ENCODE data around the gene CCDC187. TPM values are rescaled to one million over a fixed set of nuclear protein-coding genes. Genes with fewer than 3 reads are reported as not detected.

CCDC187 gene
- total RNA-seq, 6 experiments from 2014 or later: 0.09 to 0.80 (median 0.62) TPM; not detected in 3

DNA sequence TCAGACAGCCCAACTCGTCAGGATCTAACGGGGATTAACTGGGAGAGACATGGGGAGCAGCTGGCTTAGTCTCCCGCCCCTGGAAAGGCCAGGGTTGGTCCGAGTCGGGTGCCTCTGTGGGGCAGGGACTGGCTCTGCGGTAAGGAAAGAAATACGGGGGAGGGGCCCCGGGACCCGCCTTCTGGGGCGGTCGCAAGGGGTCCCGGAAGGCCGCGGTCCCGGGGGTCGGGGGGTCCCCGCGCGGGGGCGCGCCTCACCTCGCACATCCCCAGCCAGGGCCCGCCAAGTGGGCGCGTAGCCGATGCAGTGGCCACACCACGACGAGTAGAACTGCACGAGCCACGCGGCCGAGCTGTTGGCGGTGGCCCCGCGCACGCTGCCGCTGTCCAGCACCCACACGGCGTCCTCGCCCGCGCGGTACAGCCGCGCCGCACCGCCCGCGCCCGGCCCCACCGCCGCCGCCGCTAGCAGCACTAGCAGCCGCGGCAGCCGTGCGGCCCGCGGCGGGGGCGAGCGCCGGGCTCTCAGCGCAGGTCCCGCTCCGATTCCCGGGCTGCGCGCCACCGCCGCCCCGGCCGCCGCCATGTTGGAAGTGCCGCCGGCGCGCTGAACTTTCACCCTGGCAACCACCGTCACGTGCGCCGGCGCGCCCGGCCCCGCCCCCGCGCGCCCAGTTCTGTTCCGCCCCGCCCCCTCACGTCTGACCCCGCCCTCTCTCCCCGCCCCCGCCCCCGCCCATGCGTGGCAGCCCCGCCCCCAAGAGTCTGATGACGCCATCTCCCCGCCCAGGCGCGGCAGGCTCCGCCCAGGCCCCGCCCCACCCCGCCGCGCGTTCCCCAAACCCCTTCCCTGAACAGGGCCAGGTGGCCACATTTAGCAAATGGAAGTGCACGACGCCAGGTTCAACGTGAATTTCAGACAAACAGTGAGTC, 58.4 kb downstream of the CCDC187 start, which contains the start of gene QSOX2:
Gene QSOX2, minus strand, starts transcription at position 594 of the 932 bp plus-strand sequence. Its CDS starts 9 bp downstream, at position 585.
- ATAC-seq: peak; percentile 86 to 93 (median 88)
- 0% methylated on average over 14 of the region's 112 CpGs for WGBS (ENCODE audit: insufficient coverage, low coverage, low lambda C conversion rate, missing lambda C conversion rate)
- intact Hi-C loops (cut with DNase I): no loop called here
- H3K36me3 ChIP-seq: no peaks in the 10 kb centered on the region
- H3K4me3 ChIP-seq: peak within 1 kb of the TSS; percentile 71 to 87 (median 74)
- DNase-seq: peak; percentile 88 to 90 (median 88)
- TF ChIP-seq, protein P1, sequence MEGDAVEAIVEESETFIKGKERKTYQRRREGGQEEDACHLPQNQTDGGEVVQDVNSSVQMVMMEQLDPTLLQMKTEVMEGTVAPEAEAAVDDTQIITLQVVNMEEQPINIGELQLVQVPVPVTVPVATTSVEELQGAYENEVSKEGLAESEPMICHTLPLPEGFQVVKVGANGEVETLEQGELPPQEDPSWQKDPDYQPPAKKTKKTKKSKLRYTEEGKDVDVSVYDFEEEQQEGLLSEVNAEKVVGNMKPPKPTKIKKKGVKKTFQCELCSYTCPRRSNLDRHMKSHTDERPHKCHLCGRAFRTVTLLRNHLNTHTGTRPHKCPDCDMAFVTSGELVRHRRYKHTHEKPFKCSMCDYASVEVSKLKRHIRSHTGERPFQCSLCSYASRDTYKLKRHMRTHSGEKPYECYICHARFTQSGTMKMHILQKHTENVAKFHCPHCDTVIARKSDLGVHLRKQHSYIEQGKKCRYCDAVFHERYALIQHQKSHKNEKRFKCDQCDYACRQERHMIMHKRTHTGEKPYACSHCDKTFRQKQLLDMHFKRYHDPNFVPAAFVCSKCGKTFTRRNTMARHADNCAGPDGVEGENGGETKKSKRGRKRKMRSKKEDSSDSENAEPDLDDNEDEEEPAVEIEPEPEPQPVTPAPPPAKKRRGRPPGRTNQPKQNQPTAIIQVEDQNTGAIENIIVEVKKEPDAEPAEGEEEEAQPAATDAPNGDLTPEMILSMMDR (IDR thresholded peaks at IDR 0.05): no peak
- TF ChIP-seq POLR2A (IDR thresholded peaks at IDR 0.05): peak; percentile 36
- no peaks in the 10 kb centered on the region for H3K27me3 ChIP-seq
- H3K9me3 ChIP-seq: no peaks in the 10 kb centered on the region
- H3K4me1 ChIP-seq: peaks cover 0 to 16% (median 4%) of the 10 kb centered on the region in 4 donors
- no peak within 1 kb of the TSS for H3K27ac ChIP-seq

DNA sequence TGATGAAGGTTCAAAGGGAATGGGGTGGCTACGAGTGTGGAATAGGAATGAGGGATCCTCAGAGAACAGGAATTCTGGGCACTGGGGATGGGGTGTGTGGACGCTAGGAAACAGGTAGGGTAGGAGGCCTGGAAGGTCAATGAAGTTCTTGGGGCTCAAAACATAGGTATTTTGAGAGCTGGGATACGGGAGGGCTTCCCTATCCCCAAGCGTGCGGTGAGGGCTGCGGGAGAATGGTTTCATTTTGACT, 59.0 kb downstream of the CCDC187 start:
- Histone ChIP-seq H3K4me3 (peak overlapping the region; percentile 71 to 87 (median 74)), H3K27ac (no peak overlapping the region), H3K4me1 (peaks cover 0 to 16% (median 4%) of the 10 kb centered on the region in 4 donors), H3K36me3 (no peaks in the 10 kb centered on the region), H3K9me3 (no peaks in the 10 kb centered on the region), H3K27me3 (no peaks in the 10 kb centered on the region)
- DNase-seq (no peak), ATAC-seq (no peak)
- WGBS (ENCODE audit: insufficient coverage, low coverage, low lambda C conversion rate, missing lambda C conversion rate): 2% methylated on average over 6 of the region's 6 CpGs
- TF ChIP-seq, protein P1 (IDR thresholded peaks at IDR 0.05): no peak
- TF ChIP-seq POLR2A (IDR thresholded peaks at IDR 0.05): no peak
- intact Hi-C loops (cut with DNase I): no loop called here

DNA sequence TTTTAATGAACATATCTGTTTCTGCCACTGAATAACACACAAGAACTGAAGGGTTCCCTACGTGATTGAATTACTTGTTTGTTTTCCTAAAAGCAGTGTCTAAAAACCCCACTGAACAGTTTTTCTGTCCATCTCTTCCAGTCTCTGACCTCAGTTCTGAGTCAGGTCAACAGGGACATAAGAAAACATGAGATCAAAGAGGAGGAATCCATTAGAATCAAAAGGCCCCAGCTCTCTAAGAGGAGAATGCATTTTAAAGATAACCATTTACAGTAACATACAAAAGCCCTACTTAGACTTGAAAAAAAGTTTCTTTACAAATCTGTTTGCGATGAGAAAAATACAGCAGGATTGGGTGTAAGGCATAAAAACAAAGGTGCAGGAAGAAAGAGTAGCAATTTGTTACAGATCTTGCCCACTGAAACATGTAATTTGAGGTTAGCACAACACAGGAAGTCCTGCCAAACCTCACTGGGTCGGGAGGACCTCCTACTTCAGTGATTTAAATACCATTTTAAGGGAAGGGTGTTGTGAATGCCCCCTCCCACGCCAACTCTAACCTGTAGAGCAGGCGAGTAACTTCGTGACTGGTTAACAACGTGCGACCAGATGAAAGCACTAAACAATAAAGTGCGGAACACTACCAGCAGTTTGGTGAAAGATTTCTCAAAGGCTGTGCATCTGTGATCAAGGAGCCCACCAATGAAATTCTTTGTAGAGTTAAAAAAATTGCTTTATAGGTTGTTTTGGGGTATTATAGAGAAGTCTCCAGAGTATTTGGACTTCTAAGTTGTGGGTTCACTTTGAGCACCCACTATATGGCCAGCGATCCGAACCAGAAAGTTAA, 59.5 kb downstream of the CCDC187 start:
- DNase-seq: no peak
- intact Hi-C loops (cut with DNase I): no loop called here
- no peak for TF ChIP-seq POLR2A (IDR thresholded peaks at IDR 0.05)
- TF ChIP-seq, protein P1 (IDR thresholded peaks at IDR 0.05): no peak

DNA sequence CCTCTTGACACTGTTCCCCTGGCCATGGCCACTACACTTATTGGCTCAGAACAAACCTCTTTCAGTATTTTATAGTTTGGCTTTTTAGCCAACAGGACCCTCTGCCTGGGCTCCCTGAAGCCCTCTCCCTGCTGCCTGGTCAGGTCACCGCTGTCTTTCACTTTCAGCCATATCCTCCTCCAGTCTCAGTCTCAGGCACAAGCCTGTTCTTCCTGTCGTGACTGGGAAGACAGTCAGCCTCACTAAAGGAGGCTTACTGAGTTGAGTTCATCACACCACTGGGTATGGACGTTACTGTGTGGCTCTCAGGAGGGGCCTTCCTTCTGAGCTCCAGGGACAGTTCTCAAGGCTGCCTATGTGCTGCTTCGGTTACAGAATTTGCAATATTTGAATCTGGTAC, 60.3 kb downstream of the CCDC187 start:
- Histone ChIP-seq H3K4me1 (peaks cover 0 to 16% (median 4%) of the 10 kb centered on the region in 4 donors), H3K27me3 (no peaks in the 10 kb centered on the region), H3K36me3 (no peaks in the 10 kb centered on the region), H3K9me3 (no peaks in the 10 kb centered on the region), H3K27ac (no peak overlapping the region), H3K4me3 (no peak overlapping the region)
- no peak for ATAC-seq
- TF ChIP-seq, protein P1 (IDR thresholded peaks at IDR 0.05): no peak
- no peak for TF ChIP-seq POLR2A (IDR thresholded peaks at IDR 0.05)
- WGBS (ENCODE audit: insufficient coverage, low coverage, low lambda C conversion rate, missing lambda C conversion rate): 64% methylated on average over 4 of the region's 4 CpGs
- no peak for DNase-seq
- intact Hi-C loops (cut with DNase I): no loop called here

More for the DNA sequence above, 59.5 kb downstream of the CCDC187 start:
- H3K36me3 ChIP-seq: no peaks in the 10 kb centered on the region
- no peaks in the 10 kb centered on the region for H3K9me3 ChIP-seq
- ATAC-seq: no peak
- H3K4me3 ChIP-seq: peak overlapping the region; percentile 71 to 87 (median 74)
- peaks cover 0 to 16% (median 4%) of the 10 kb centered on the region in 4 donors for H3K4me1 ChIP-seq
- WGBS (ENCODE audit: insufficient coverage, low coverage, low lambda C conversion rate, missing lambda C conversion rate): 35% methylated on average over 11 of the region's 11 CpGs
- H3K27me3 ChIP-seq: no peaks in the 10 kb centered on the region
- H3K27ac ChIP-seq: no peak overlapping the region

Data from right lobe of liver (tissue), 6 donors.